HG03060 (cell line): ENCODE results near the gene TSC2.
"Not testable (repeated sequence)": the region's sequence is repeated elsewhere in the genome, so short reads cannot be mapped to it uniquely, and the experiment has no call there.

Source experiments
- ATAC-seq: cut with Tn5 transposase; IDR thresholded peaks from one replicate; pipeline ENCODE4 v1.9.1; 2021; ENCODE audit warnings: low read depth, moderate number of reproducible peaks; ENCODE audit not compliant: unreplicated experiment

TSC2 gene

GRCh38 chr16:2115591-2115973 lies 67.8 kb downstream of the TSC2 start:
- ATAC-seq, result no peak

- not testable (repeated sequence) for ATAC-seq
Observed at GRCh38 chr16:2116428-2116827, 68.6 kb downstream of the TSC2 start.

- not testable (repeated sequence) for ATAC-seq
Observed at GRCh38 chr16:2117341-2117740, 69.6 kb downstream of the TSC2 start.

- ATAC-seq, result not testable (repeated sequence)
Observed at GRCh38 chr16:2117960-2118722, 70.4 kb downstream of the TSC2 start.

GRCh38 chr16:2121325-2121724 lies 73.5 kb downstream of the TSC2 start:
- ATAC-seq, result not testable (repeated sequence)

- ATAC-seq, result no peak
Observed at GRCh38 chr16:2121853-2122252, 74.1 kb downstream of the TSC2 start.

- ATAC-seq, result no peak
Observed at GRCh38 chr16:2122429-2122828, 74.6 kb downstream of the TSC2 start.

GRCh38 chr16:2122934-2123683 lies 75.3 kb downstream of the TSC2 start:
- not testable (repeated sequence) for ATAC-seq

GRCh38 chr16:2123706-2124376 lies 76.1 kb downstream of the TSC2 start:
- not testable (repeated sequence) for ATAC-seq

GRCh38 chr16:2124377-2124693 lies 76.5 kb downstream of the TSC2 start:
- ATAC-seq, result not testable (repeated sequence)

GRCh38 chr16:2124694-2125444 lies 77.1 kb downstream of the TSC2 start:
- not testable (repeated sequence) for ATAC-seq

GRCh38 chr16:2125609-2126008 lies 77.8 kb downstream of the TSC2 start:
- not testable (repeated sequence) for ATAC-seq

GRCh38 chr16:2126161-2126743 lies 78.5 kb downstream of the TSC2 start:
- not testable (repeated sequence) for ATAC-seq

- not testable (repeated sequence) for ATAC-seq
Observed at GRCh38 chr16:2126928-2127556, 79.3 kb downstream of the TSC2 start.

- ATAC-seq, result not testable (repeated sequence)
Observed at GRCh38 chr16:2127630-2128280, 80.0 kb downstream of the TSC2 start.

- not testable (repeated sequence) for ATAC-seq
Observed at GRCh38 chr16:2129251-2129650, 81.5 kb downstream of the TSC2 start.

- ATAC-seq, result not testable (repeated sequence)
Observed at GRCh38 chr16:2129890-2130447, 82.2 kb downstream of the TSC2 start.

GRCh38 chr16:2133797-2134196 lies 86.0 kb downstream of the TSC2 start:
- not testable (repeated sequence) for ATAC-seq

GRCh38 chr16:2135071-2135470 lies 87.3 kb downstream of the TSC2 start:
- ATAC-seq, result not testable (repeated sequence)
